Stomach (tissue), 9 donors: ENCODE measurements around the gene WIPF2. TPM values are rescaled to one million over a fixed set of nuclear protein-coding genes. Genes with fewer than 3 reads are reported as not detected.

Experiments
- DNase-seq, 2 donors: peaks; one replicate each; pipeline versions ENCODE4 v3.0.0 to v3.0.0-alpha.2; 2013 to 2019
- H3K27ac ChIP-seq, 5 donors: fragments of 200-600 bp in 4 of 5; sonication (generic) in 4 of 5; one replicate each; pipeline ENCODE4 v1.5.1; 2013 to 2019; ENCODE audit warnings: mild to moderate bottlenecking in 1 of 5, moderate library complexity in 1 of 5
- H3K27me3 ChIP-seq, 3 donors: fragments of 200-600 bp; sonication (generic); one replicate each; pipeline ENCODE4 v1.5.1; 2017 to 2019; ENCODE audit warnings: mixed run types in 1 of 3
- H3K36me3 ChIP-seq, 4 donors: fragments of 200-600 bp; sonication (generic); 1 replicate in 3 of 4; 2 replicates in 1 of 4; pipeline ENCODE4 v1.5.1; 2016 to 2019
- H3K4me1 ChIP-seq, 4 donors: fragments of 200-600 bp; sonication (generic); one replicate each; pipeline ENCODE4 v1.5.1; 2016 to 2019
- H3K4me3 ChIP-seq, 4 donors: fragments of 200-600 bp; sonication (generic) in 3 of 4; one replicate each; pipeline ENCODE4 v1.5.1; 2016 to 2019; ENCODE audit warnings: mild to moderate bottlenecking in 1 of 4
- H3K9me3 ChIP-seq, 4 donors: fragments of 200-600 bp; sonication (generic); one replicate each; pipeline ENCODE4 v1.5.1; 2016 to 2019
- EP300 ChIP-seq: sonication (generic); formaldehyde crosslinking; IDR thresholded peaks from one replicate; pipeline ENCODE4 v1.6.1; 2017; ENCODE audit warnings: antibody characterized with exemption
- POLR2A ChIP-seq, 4 donors: fragments of 450-650 bp; IDR thresholded peaks; one replicate each; pipeline ENCODE4 v1.6.1; 2016; ENCODE audit warnings: antibody characterized with exemption in 4 of 4, control low read depth in 2 of 4, mild to moderate bottlenecking in 1 of 4, moderate library complexity in 1 of 4
- POLR2AphosphoS5 ChIP-seq, 3 donors: sonication (generic); formaldehyde crosslinking; IDR thresholded peaks; one replicate each; pipeline ENCODE4 v1.6.1; 2016; ENCODE audit warnings: antibody characterized with exemption in 3 of 3
- WGBS, 5 donors: extraction: QIAGEN DNeasy Blood & Tissue Kit in 3 of 5; methylation state at CpG; one replicate each; pipeline versions ENCODE4 v1.1.5 to v1.1.7; 2013 to 2018; 5-methylcytosine and 5-hydroxymethylcytosine counted together
- intact Hi-C: fragments of 100-400 bp; cut with DNase I; formaldehyde crosslinking; loops from one replicate; pipeline ENCODE4 v1.15.1; 2023; ENCODE audit warnings: low total_unique reads
- polyA plus RNA-seq, 3 donors: library from polyadenylated mRNA; stranded (reverse); fragments of 200-250 nt; gene quantifications; one replicate each; pipeline ENCODE4 v1.2.3, GENCODE V29; 2013
- total RNA-seq, 5 donors: library from RNA; depleted of rRNA; stranded (reverse); fragments of >200 nt; gene quantifications; one replicate each; pipeline versions ENCODE4 v1.1.0 to v1.2.3, GENCODE V29; 2014 to 2016
- TF ChIP-seq, protein P1 (sequence below), 7 experiments: fragments of 450-650 bp in 4 of 7; fragments of 200-600 bp in 3 of 7; sonication (generic) in 3 of 7; IDR thresholded peaks; one replicate each; pipeline ENCODE4 v1.5.1; 2016 to 2019; ENCODE audit warnings: antibody characterized with exemption in 7 of 7, control low read depth in 2 of 7, mild to moderate bottlenecking in 1 of 7
- donor health status: healthy with polysubstance abuse.
- donor health status: Bipolar disorder and iron deficiency.
- donor health status: healthy.

The WIPF2 gene
- total and polyA plus RNA-seq, 8 donors = 1.4 to 40.6 (median 13.5) TPM

DNA sequence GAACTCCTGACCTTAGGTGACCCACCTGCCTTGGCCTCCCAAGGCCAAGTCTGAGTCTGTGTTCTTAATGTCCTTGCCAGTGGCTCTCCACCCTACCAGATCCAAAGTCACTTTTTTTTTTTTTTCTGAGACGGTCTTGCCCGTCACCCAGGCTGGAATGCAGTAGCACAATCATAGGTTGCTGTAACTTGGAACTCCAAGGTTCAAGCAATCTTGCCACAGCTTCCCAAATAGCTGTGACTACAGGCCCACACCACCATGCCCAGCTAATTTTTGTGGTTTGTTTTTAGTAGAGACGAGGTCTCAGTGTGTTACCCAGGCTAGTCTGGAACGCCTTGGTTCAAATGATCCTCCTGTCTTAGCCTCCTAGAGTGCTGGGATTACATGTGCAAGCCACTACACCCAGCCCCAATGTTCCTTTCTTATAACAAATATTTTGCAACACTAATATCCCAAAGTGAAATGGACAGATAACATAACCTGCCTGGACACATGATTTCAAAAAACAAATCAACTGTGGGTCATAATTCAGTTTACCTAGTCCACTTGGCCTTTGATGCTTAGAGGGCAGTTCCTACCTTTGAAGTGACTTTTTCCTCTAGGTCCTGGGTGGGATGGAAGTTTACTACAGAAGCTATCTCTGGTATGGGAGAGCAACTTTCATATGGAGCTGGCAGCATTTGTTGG is 45.9 kb upstream of the WIPF2 start:
- DNase-seq = no peak
- Histone ChIP-seq H3K27me3 (peaks cover 0 to 5% (median 0%) of the 10 kb centered on the region in 3 donors), H3K27ac (no peak overlapping the region), H3K9me3 (no peaks in the 10 kb centered on the region), H3K4me3 (no peak overlapping the region), H3K4me1 (peaks cover 22 to 30% (median 26%) of the 10 kb centered on the region in 4 donors), H3K36me3 (peaks cover 40 to 80% (median 73%) of the 10 kb centered on the region in 4 donors)
- intact Hi-C loops = no loop called here
- no peak for TF ChIP-seq POLR2AphosphoS5 (IDR thresholded peaks at IDR 0.05)
- TF ChIP-seq POLR2A (IDR thresholded peaks at IDR 0.05) = no peak
- TF ChIP-seq, protein P1, sequence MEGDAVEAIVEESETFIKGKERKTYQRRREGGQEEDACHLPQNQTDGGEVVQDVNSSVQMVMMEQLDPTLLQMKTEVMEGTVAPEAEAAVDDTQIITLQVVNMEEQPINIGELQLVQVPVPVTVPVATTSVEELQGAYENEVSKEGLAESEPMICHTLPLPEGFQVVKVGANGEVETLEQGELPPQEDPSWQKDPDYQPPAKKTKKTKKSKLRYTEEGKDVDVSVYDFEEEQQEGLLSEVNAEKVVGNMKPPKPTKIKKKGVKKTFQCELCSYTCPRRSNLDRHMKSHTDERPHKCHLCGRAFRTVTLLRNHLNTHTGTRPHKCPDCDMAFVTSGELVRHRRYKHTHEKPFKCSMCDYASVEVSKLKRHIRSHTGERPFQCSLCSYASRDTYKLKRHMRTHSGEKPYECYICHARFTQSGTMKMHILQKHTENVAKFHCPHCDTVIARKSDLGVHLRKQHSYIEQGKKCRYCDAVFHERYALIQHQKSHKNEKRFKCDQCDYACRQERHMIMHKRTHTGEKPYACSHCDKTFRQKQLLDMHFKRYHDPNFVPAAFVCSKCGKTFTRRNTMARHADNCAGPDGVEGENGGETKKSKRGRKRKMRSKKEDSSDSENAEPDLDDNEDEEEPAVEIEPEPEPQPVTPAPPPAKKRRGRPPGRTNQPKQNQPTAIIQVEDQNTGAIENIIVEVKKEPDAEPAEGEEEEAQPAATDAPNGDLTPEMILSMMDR (IDR thresholded peaks at IDR 0.05) = no peak
- TF ChIP-seq EP300 = no peak
- 75 to 91% (median 84%) methylated on average over 4 of the region's 4 CpGs for WGBS, 5 donors

DNA sequence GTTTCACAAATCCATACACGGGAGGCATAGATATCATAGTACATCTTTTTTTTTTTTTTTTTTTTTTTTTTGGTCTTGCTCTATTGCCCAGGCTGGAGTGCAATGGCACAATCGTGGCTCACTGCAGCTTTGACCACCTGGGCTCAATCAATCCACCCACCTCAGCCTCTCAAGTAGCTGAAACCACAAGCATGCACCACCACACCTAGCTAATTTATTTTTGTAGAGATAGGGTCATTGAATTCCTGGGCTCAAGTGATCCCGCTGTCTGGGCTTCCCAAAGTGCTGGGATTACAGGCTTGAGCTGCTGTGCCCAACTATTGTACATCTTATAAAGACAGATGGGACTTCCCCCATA is 45.3 kb upstream of the WIPF2 start:
- no peak for TF ChIP-seq POLR2A (IDR thresholded peaks at IDR 0.05)
- no peak for TF ChIP-seq EP300
- TF ChIP-seq, protein P1 (IDR thresholded peaks at IDR 0.05) = no peak
- no peak for TF ChIP-seq POLR2AphosphoS5 (IDR thresholded peaks at IDR 0.05)
- Histone ChIP-seq H3K4me1 (peaks cover 24 to 30% (median 27%) of the 10 kb centered on the region in 4 donors), H3K36me3 (peaks cover 39 to 74% (median 68%) of the 10 kb centered on the region in 4 donors), H3K4me3 (no peak overlapping the region), H3K27ac (no peak overlapping the region), H3K27me3 (peaks cover 0 to 8% (median 0%) of the 10 kb centered on the region in 3 donors), H3K9me3 (no peaks in the 10 kb centered on the region)
- intact Hi-C loops = no loop called here
- no peak for DNase-seq
- WGBS, 5 donors = 58 to 73% (median 65%) methylated on average over 3 of the region's 3 CpGs

DNA sequence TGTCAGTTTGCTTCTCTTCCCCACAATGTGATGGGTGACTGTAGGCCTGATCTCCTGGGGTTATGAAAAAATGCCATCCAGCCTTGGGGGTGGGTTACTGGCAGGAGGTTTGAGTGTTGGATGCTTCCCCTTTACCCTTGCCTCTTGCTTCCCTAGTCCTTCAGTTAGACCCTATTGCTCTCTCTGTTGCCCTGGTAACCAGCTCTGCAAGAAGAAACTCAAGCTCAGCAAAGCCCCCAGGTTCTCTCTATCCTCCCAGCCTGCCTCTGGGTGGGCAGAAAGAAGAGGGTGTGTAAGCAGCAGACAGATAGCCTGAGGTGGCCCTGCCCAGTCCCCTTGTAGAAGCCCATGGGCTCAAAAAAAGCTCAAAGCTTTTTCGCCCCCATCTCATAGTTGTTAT is 44.6 kb upstream of the WIPF2 start:
- intact Hi-C loops = no loop called here
- DNase-seq = no peak
- Histone ChIP-seq H3K4me1 (peaks cover 24 to 38% (median 27%) of the 10 kb centered on the region in 4 donors), H3K36me3 (peaks cover 35 to 67% (median 61%) of the 10 kb centered on the region in 4 donors), H3K9me3 (no peaks in the 10 kb centered on the region), H3K27me3 (peaks cover 0 to 8% (median 0%) of the 10 kb centered on the region in 3 donors), H3K27ac (no peak overlapping the region), H3K4me3 (no peak overlapping the region)
- no peak for TF ChIP-seq POLR2AphosphoS5 (IDR thresholded peaks at IDR 0.05)
- TF ChIP-seq POLR2A (IDR thresholded peaks at IDR 0.05) = no peak
- TF ChIP-seq, protein P1 (IDR thresholded peaks at IDR 0.05) = no peak
- no peak for TF ChIP-seq EP300
- WGBS, 5 donors = 74 to 100% (median 95%) methylated on average over 1 of the region's 1 CpG

DNA sequence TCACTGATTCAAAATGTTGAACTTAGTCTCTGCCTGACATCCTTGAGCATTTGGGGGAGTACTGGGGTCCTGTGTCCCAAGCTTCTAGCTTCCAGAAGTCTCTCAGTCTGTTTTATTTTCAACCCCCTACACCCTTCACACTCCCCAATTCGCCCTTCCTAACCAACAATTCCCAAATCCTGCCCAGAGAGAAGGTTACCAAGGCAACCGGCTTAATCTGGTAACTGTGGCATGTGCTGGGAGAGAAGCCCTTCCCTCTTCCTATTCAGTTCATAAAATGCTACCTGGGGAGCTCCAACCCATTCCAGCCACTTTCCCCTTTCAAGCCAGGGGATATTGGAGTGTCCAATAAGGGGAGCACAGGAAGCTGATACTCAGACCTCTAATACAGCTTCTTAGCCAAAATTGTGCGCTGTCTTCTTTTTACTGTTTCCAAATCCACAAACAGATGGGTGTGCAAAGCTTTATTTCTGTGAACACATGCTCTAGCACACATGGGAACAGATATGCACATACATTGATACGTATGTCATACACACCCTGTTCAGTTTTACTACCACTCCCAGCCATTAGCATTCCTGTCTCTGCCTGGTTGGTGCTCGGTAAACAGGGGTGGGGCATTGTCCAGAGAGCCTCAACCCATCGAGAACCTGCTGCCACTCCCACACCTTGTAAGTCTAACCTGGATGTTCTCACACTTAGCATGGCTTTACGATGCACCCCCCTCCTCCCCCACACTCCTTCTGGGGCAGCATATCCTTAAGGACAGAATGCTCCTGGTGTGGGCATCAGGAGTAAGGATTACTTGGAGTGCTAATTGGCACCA is 43.0 kb upstream of the WIPF2 start:
- Histone ChIP-seq H3K27ac (peak overlapping the region; percentile 66 to 77 (median 75)), H3K27me3 (peaks cover 0 to 8% (median 0%) of the 10 kb centered on the region in 3 donors), H3K9me3 (no peaks in the 10 kb centered on the region), H3K36me3 (peaks cover 19 to 51% (median 44%) of the 10 kb centered on the region in 4 donors), H3K4me1 (peaks cover 31 to 54% (median 37%) of the 10 kb centered on the region in 4 donors), H3K4me3 (no peak overlapping the region)
- 55 to 77% (median 67%) methylated on average over 7 of the region's 7 CpGs for WGBS, 5 donors
- TF ChIP-seq, protein P1 (IDR thresholded peaks at IDR 0.05) = no peak
- TF ChIP-seq POLR2AphosphoS5 (IDR thresholded peaks at IDR 0.05) = peak in 2 of 3 donors; percentile 38 to 67
- no peak for TF ChIP-seq EP300
- TF ChIP-seq POLR2A (IDR thresholded peaks at IDR 0.05) = no peak
- intact Hi-C loops = no loop called here
- DNase-seq = peak; percentile 60 to 92
